ENCODE data around the gene RNF220. TPM values are rescaled to one million over a fixed set of nuclear protein-coding genes. Genes with fewer than 3 reads are reported as not detected.

RNF220 gene
- total RNA-seq, 1 experiment from 2014 or later: 92.4 TPM

- H3K4me3 Mint-ChIP-seq (ENCODE audit: unreplicated experiment): no peak overlapping the region
- H3K9me3 Mint-ChIP-seq (ENCODE audit: unreplicated experiment): no peaks in the 10 kb centered on the region
- H3K27me3 Mint-ChIP-seq (ENCODE audit: insufficient read depth, unreplicated experiment): no peaks in the 10 kb centered on the region
- H3K4me1 Mint-ChIP-seq (ENCODE audit: low read depth, unreplicated experiment): no peaks in the 10 kb centered on the region
- no peak overlapping the region for H3K27ac Mint-ChIP-seq (ENCODE audit: unreplicated experiment)
- CTCF ChIA-PET: no interaction called here
- no peak for DNase-seq
- POLR2A ChIA-PET: no interaction called here
- Histone ChIP-seq H3K36me3 (ENCODE audit: control insufficient read depth, insufficient read depth, low read length) (no peaks in the 10 kb centered on the region), H3K9me3 (no peaks in the 10 kb centered on the region), H3K4me1 (no peaks in the 10 kb centered on the region), H3K27me3 (replicated peaks; ENCODE audit: control insufficient read depth, insufficient read depth, low read length) (no peaks in the 10 kb centered on the region), H3K4me3 (ENCODE audit: low read depth, low read length) (no peak overlapping the region)
- intact Hi-C loops (cut with micrococcal nuclease; ENCODE audit: unreplicated experiment): no loop called here
- BruUV-seq (replicated peaks): no TSS peak
- TF ChIP-seq, protein P1, sequence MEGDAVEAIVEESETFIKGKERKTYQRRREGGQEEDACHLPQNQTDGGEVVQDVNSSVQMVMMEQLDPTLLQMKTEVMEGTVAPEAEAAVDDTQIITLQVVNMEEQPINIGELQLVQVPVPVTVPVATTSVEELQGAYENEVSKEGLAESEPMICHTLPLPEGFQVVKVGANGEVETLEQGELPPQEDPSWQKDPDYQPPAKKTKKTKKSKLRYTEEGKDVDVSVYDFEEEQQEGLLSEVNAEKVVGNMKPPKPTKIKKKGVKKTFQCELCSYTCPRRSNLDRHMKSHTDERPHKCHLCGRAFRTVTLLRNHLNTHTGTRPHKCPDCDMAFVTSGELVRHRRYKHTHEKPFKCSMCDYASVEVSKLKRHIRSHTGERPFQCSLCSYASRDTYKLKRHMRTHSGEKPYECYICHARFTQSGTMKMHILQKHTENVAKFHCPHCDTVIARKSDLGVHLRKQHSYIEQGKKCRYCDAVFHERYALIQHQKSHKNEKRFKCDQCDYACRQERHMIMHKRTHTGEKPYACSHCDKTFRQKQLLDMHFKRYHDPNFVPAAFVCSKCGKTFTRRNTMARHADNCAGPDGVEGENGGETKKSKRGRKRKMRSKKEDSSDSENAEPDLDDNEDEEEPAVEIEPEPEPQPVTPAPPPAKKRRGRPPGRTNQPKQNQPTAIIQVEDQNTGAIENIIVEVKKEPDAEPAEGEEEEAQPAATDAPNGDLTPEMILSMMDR (IDR thresholded peaks at IDR 0.05; ENCODE audit: insufficient read depth in 1 of 2, low read depth in 1 of 2, low read length in 1 of 2, severe bottlenecking in 1 of 2, unreplicated experiment in 1 of 2): no peak
- H3K36me3 Mint-ChIP-seq (ENCODE audit: insufficient read depth, unreplicated experiment): no peaks in the 10 kb centered on the region
Observed at GRCh38 chr1:44660176-44660575, 255.1 kb downstream of the RNF220 start.

DNA sequence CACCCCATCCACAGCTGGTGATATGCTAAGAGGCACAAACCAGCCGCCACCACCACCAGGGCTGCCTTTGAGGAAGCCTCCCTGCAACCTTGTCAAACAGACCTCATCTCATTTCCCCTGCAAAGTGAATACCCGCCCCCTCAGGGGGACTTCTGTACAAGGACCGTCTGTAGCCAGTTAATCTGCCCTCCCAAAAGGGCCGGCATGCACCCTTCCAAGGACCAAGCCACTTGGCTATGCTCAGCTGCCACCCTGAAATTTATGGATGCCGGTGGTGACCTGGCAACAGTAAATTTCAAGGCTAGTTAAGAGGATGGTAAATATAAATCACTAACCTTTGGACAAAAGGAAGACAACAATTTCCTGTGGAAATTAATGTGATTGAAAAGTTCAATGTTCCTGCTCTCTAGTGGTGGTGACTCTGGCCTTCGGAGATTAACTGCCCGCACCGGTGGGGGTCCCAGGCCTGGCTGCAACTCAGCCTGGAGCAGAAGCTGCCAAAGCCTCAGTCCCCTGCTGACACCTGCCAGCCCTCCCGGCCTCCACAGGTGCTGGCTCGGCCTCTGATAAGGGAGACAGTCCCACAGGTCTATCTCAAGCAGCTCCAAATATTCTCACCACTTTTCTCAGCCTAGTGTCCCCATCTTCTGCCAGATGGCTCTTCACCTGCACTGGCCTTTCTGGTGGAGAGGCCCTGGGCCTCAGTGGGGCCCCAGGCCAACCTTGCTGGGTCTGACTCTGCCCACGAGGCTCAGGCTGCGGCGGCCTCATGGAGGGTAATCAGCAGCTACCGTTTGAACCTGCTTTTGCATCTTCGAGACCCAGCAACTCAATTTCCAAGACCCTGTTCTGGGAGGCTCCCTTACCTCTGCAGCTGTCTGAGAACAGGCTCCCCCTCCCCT is 257.0 kb downstream of the RNF220 start:
- H3K4me1 ChIP-seq: no peaks in the 10 kb centered on the region
- H3K9me3 ChIP-seq: no peaks in the 10 kb centered on the region
- Mint-ChIP-seq H3K27me3 (ENCODE audit: insufficient read depth, unreplicated experiment) (no peaks in the 10 kb centered on the region), H3K27ac (ENCODE audit: unreplicated experiment) (no peak overlapping the region), H3K4me3 (ENCODE audit: unreplicated experiment) (no peak overlapping the region), H3K4me1 (ENCODE audit: low read depth, unreplicated experiment) (no peaks in the 10 kb centered on the region), H3K36me3 (ENCODE audit: insufficient read depth, unreplicated experiment) (no peaks in the 10 kb centered on the region), H3K9me3 (ENCODE audit: unreplicated experiment) (no peaks in the 10 kb centered on the region)
- H3K36me3 ChIP-seq (ENCODE audit: control insufficient read depth, insufficient read depth, low read length): no peaks in the 10 kb centered on the region
- DNase-seq: no peak
- ChIA-PET CTCF (no interaction called here), POLR2A (no interaction called here)
- intact Hi-C loops (cut with micrococcal nuclease; ENCODE audit: unreplicated experiment): no loop called here
- no peak overlapping the region for H3K4me3 ChIP-seq (ENCODE audit: low read depth, low read length)
- H3K27me3 ChIP-seq (replicated peaks; ENCODE audit: control insufficient read depth, insufficient read depth, low read length): no peaks in the 10 kb centered on the region
- TF ChIP-seq, protein P1 (IDR thresholded peaks at IDR 0.05; ENCODE audit: insufficient read depth in 1 of 2, low read depth in 1 of 2, low read length in 1 of 2, severe bottlenecking in 1 of 2, unreplicated experiment in 1 of 2): no peak
- BruUV-seq (replicated peaks): no TSS peak

DNA sequence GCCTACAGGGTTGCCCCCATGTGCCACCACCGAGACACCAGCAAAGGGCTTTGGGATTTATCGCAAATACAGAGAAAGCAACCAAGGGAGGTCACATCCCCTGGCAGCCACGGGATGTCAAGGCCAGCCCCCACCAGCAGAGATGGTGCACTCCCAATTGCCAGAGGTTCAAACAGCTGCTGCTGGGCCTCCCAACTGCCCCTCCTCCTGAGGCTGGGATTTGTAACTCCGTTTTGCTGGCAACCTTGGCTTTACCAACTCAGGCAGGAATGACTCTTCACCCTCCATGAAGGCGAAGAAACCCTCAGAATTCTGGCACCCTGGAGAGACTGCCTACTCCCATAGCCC is 257.6 kb downstream of the RNF220 start:
- H3K4me1 ChIP-seq: no peaks in the 10 kb centered on the region
- Mint-ChIP-seq H3K36me3 (ENCODE audit: insufficient read depth, unreplicated experiment) (no peaks in the 10 kb centered on the region), H3K4me3 (ENCODE audit: unreplicated experiment) (no peak overlapping the region), H3K27ac (ENCODE audit: unreplicated experiment) (no peak overlapping the region), H3K4me1 (ENCODE audit: low read depth, unreplicated experiment) (no peaks in the 10 kb centered on the region), H3K9me3 (ENCODE audit: unreplicated experiment) (no peaks in the 10 kb centered on the region), H3K27me3 (ENCODE audit: insufficient read depth, unreplicated experiment) (no peaks in the 10 kb centered on the region)
- no peak overlapping the region for H3K4me3 ChIP-seq (ENCODE audit: low read depth, low read length)
- H3K36me3 ChIP-seq (ENCODE audit: control insufficient read depth, insufficient read depth, low read length): no peaks in the 10 kb centered on the region
- intact Hi-C loops (cut with micrococcal nuclease; ENCODE audit: unreplicated experiment): no loop called here
- H3K9me3 ChIP-seq: no peaks in the 10 kb centered on the region
- TF ChIP-seq, protein P1 (IDR thresholded peaks at IDR 0.05; ENCODE audit: insufficient read depth in 1 of 2, low read depth in 1 of 2, low read length in 1 of 2, severe bottlenecking in 1 of 2, unreplicated experiment in 1 of 2): no peak
- no peaks in the 10 kb centered on the region for H3K27me3 ChIP-seq (replicated peaks; ENCODE audit: control insufficient read depth, insufficient read depth, low read length)
- no TSS peak for BruUV-seq (replicated peaks)
- ChIA-PET CTCF (no interaction called here), POLR2A (no interaction called here)
- DNase-seq: no peak

Data from Caco-2 (cell line).